ENCODE data around the gene CORO2A.

- TF ChIP-seq POLR2A (IDR thresholded peaks at IDR 0.05) (no peak), CTCF (IDR thresholded peaks at IDR 0.05) (no peak)
These were observed 94.6 kb downstream of the CORO2A start for GRCh38 chr9:98097836-98098235.

All from heart left ventricle (tissue), 13 donors.